Lung microvascular endothelial cell (primary cell): ENCODE data around the gene COQ8A. TPM values are rescaled to one million over a fixed set of nuclear protein-coding genes. Genes with fewer than 3 reads are reported as not detected.
"Not testable (repeated sequence)": the region's sequence is repeated elsewhere in the genome, so short reads cannot be mapped to it uniquely, and the experiment has no call there.

Experiments used
- DNase-seq, 2 donors: peaks; one replicate each; pipeline versions ENCODE4 v3.0.0 to v3.0.0-alpha.2; 2010; ENCODE audit warnings: low read depth in 2 of 2
- total RNA-seq: library from RNA; depleted of rRNA; stranded (reverse); fragments of >200 nt; gene quantifications from 2 replicates; pipeline ENCODE4 v1.2.1, GENCODE V29; 2014

Gene COQ8A
- total RNA-seq, 1 donor from 2014 or later, result 33.3 TPM

- DNase-seq, result no peak
These were observed 11.4 kb downstream of the COQ8A start for GRCh38 chr1:226951286-226952117.

GRCh38 chr1:226952118-226952441, 12.0 kb downstream of the COQ8A start:
- DNase-seq, result no peak

- DNase-seq, result no peak
These were observed 13.2 kb downstream of the COQ8A start for GRCh38 chr1:226953175-226953800.

- no peak for DNase-seq
These were observed 14.2 kb downstream of the COQ8A start for GRCh38 chr1:226954337-226954736.

GRCh38 chr1:226954777-226955176, 14.7 kb downstream of the COQ8A start:
- no peak for DNase-seq

GRCh38 chr1:226955857-226956256, 15.8 kb downstream of the COQ8A start:
- DNase-seq, result not testable (repeated sequence)

- DNase-seq, result no peak
These were observed 17.0 kb downstream of the COQ8A start for GRCh38 chr1:226956942-226957713.

- DNase-seq, result no peak
These were observed 17.6 kb downstream of the COQ8A start for GRCh38 chr1:226957714-226958113.

GRCh38 chr1:226958300-226958699, 18.2 kb downstream of the COQ8A start:
- DNase-seq, result no peak

GRCh38 chr1:226960256-226960655, 20.2 kb downstream of the COQ8A start:
- DNase-seq, result no peak

GRCh38 chr1:226960944-226961765, 21.1 kb downstream of the COQ8A start:
- DNase-seq, result no peak

GRCh38 chr1:226962421-226963391, 22.6 kb downstream of the COQ8A start:
- no peak for DNase-seq

GRCh38 chr1:226964068-226964425, 24.0 kb downstream of the COQ8A start:
- DNase-seq, result no peak

GRCh38 chr1:226964611-226965486, 24.8 kb downstream of the COQ8A start:
- DNase-seq, result no peak

- DNase-seq, result no peak
These were observed 25.7 kb downstream of the COQ8A start for GRCh38 chr1:226965581-226966440.

GRCh38 chr1:226966683-226967082, 26.6 kb downstream of the COQ8A start:
- DNase-seq, result no peak

GRCh38 chr1:226967665-226968064, 27.6 kb downstream of the COQ8A start:
- DNase-seq, result no peak

- DNase-seq, result no peak
These were observed 31.7 kb downstream of the COQ8A start for GRCh38 chr1:226971765-226972164.
